Measurements from ENCODE around the gene KCND2.
A peak's percentile ranks its signal among the peaks of the same experiment; 100 is the strongest.

Gene KCND2

DNA sequence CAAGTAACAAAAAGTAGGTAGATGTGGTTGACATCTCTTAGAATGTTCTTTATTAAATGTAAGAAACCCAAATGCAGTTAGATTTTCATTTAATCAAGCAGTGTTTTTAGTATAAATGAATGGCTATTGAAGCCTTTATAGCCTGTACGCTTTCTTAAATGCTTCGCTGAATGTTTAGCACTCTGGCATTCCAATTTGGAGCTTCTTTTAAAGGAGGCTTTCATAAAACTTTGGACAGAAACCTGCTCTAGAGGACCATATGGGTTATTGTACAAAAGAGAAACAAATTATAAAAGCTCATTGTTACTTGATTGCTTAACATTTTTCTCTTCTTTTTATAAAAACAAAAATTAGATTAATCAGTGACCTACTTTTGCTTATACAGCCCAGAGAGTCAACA is 59.5 kb downstream of the KCND2 start:
- in situ Hi-C loops (cut with HindIII; ENCODE audit: low pct_unique_long_range_greater_than_20kb, low sequenced_read_pairs), result no loop called here
- no peak for TF ChIP-seq JUND (IDR thresholded peaks at IDR 0.05; ENCODE audit: low read depth)
- no peak for DNase-seq (ENCODE audit: low read depth in 1 of 2, low spot score in 1 of 2)

DNA sequence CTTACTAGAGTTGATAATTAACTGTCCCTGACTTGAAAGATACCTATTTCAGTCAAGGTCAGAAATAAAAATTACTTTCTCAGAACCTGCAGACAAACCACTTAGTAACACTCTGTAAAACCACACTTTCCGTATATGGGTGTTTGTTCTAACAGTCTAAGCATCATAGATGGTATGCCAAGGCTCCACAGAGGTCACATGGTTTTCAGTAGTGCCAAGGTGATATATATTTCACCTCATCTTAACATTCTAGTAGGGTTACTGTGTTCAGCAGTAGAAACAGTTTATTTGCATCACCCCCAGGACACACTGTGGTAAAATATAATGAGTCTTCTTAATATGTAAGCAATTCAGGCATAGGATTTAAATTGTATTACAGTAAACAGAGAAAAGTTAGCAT is 61.5 kb downstream of the KCND2 start:
- TF ChIP-seq JUND (IDR thresholded peaks at IDR 0.05; ENCODE audit: low read depth), result no peak
- in situ Hi-C loops (cut with HindIII; ENCODE audit: low pct_unique_long_range_greater_than_20kb, low sequenced_read_pairs), result no loop called here
- no peak for DNase-seq (ENCODE audit: low read depth in 1 of 2, low spot score in 1 of 2)

DNA sequence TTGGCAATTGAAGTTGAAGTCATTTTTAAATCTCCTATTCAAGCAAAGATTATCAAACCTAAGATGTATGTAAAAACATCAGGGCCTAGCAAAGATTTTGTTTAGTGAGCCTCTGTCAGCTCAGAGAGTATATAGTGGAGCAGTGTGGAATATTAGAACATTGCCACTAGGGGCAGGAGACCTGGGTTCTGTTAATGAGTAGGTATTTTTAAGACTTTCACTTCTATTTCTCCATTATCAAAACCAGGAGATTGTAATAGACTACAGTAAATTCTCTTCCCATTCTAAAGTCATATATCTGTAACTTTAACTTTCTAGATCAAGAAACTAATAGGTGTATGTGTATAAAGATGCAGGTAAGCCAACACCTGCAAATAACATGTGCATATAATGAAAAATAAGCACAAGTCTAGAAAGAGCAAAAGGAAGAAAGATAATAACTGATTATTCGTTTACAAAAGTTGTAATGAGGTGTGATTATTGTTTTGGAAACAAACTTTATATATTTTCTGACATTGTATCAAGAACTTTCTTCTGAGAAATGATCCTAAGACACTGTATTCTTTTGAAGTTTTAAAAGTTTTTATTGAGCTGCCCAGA is 64.4 kb downstream of the KCND2 start:
- TF ChIP-seq JUND (IDR thresholded peaks at IDR 0.05; ENCODE audit: low read depth), result no peak
- in situ Hi-C loops (cut with HindIII; ENCODE audit: low pct_unique_long_range_greater_than_20kb, low sequenced_read_pairs), result no loop called here
- DNase-seq (ENCODE audit: low read depth in 1 of 2, low spot score in 1 of 2), result peak; percentile 1 to 13

DNA sequence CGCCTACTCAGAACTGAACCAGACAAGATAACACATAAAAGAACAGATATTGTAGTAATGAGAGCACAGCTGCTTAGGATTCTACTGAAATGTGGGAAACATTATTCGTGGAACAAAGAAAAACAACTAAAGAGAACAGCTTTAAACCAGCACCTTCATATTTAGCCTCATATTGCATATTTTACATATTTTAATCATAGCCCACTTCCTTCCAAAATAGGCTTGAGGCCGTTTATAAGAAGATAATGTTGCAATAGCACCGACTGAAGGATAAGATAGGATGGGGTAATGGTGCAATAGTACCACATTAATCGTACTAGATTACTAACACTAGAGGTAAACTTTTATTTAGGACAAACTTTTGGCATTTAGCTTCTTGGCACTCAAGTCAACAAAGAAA is 71.3 kb downstream of the KCND2 start:
- no peak for DNase-seq (ENCODE audit: low read depth in 1 of 2, low spot score in 1 of 2)
- TF ChIP-seq JUND (IDR thresholded peaks at IDR 0.05; ENCODE audit: low read depth), result no peak
- in situ Hi-C loops (cut with HindIII; ENCODE audit: low pct_unique_long_range_greater_than_20kb, low sequenced_read_pairs), result no loop called here

DNA sequence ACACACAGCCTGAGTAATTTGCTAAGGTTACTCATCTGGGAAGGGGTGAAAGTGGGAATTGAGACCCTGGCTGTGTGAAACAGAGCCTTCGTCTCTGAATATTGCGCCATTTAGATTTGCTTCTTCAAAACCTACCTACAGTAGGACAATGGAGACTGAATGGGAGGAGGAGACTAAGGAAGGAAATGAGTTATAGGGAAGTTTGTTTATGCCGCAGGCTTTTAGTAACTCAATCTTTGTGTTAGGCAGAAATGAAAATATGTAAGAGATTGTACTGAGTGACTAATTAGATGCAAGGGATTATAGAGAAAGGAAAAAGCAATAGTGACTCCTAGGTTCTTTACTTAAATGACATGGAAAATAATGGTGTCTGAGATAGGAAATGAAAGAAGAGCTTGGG is 80.2 kb downstream of the KCND2 start:
- TF ChIP-seq JUND (IDR thresholded peaks at IDR 0.05; ENCODE audit: low read depth), result no peak
- in situ Hi-C loops (cut with HindIII; ENCODE audit: low pct_unique_long_range_greater_than_20kb, low sequenced_read_pairs), result no loop called here
- peak in 1 of 2 experiments; percentile 7 for DNase-seq (ENCODE audit: low read depth in 1 of 2, low spot score in 1 of 2)

DNA sequence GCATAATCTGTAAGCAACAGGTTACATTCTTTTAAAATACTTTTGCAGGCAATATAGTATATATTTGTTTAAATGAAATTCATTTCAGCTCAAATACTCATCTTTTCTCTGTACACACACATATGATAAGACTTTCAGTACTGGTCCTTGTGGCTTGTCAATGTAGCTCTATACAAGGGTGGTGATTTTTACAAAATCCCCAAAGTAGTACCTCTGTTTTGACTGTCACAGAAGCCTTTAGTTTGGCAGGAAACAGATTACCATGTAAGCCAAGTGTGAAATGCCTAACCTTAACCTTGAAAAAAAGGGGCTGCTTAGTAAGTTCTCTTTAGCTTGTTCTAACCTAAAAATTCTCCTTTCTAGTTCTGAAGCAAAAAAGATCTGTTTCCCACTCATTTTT is 87.9 kb downstream of the KCND2 start:
- no peak for TF ChIP-seq JUND (IDR thresholded peaks at IDR 0.05; ENCODE audit: low read depth)
- in situ Hi-C loops (cut with HindIII; ENCODE audit: low pct_unique_long_range_greater_than_20kb, low sequenced_read_pairs), result no loop called here
- no peak for DNase-seq (ENCODE audit: low read depth in 1 of 2, low spot score in 1 of 2)

DNA sequence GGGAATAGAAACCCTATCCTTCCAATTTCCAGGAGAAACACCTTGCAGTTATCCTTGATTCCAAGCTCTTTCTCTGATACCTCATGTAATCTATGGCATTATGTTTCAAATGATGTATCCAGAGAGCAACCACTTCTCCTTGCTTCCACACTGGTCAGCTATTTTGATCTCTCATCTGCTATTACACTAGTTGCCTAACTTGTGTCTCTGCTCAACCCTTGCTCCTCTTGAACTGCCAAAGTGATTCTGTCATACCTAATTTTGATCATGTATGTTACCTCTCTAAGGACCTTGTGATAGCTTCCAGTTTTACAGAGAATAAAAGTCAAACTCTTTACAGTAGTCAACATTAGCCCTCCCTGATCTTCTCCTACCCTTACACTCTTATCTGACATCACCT is 90.4 kb downstream of the KCND2 start:
- in situ Hi-C loops (cut with HindIII; ENCODE audit: low pct_unique_long_range_greater_than_20kb, low sequenced_read_pairs), result no loop called here
- no peak for DNase-seq (ENCODE audit: low read depth in 1 of 2, low spot score in 1 of 2)
- TF ChIP-seq JUND (IDR thresholded peaks at IDR 0.05; ENCODE audit: low read depth), result no peak

DNA sequence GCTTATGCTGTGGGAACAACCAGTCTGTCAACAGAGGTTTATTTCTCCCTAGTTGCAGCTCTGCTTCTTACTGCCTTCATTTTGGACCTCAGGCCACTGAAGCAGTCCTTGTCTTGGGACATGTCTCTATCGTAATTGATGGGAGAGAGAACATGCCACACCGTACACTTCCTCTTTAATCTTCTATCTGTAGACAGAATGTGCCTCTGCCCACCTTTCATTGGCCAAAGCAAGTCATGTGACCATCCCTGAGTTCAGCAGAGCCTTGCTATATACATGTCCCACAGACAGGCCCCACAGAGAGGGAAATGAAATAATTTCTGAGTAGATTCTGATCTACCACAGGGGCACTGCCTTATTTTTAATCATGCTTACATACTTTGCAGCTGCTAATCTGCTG is 98.0 kb downstream of the KCND2 start:
- no peak for DNase-seq (ENCODE audit: low read depth in 1 of 2, low spot score in 1 of 2)
- in situ Hi-C loops (cut with HindIII; ENCODE audit: low pct_unique_long_range_greater_than_20kb, low sequenced_read_pairs), result no loop called here
- TF ChIP-seq JUND (IDR thresholded peaks at IDR 0.05; ENCODE audit: low read depth), result no peak

DNA sequence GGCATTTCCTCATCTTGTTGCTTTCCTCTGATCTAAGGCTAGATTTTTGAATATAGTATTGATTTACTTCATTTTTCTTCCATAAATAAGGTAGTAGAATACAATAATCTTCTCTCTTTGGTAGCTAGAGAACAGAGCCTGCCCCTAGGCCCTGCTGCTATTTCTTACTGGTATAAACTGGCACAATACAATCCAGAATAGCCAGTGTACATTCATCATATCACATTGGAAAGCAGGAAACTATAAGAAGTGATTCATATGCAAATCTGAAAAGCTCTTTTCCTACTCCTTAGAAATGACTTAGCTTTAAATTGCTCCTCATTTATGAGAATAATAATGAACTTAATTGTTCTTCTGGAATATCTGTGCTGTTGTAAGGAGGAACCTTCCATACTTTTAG is 100.2 kb downstream of the KCND2 start:
- in situ Hi-C loops (cut with HindIII; ENCODE audit: low pct_unique_long_range_greater_than_20kb, low sequenced_read_pairs), result no loop called here
- no peak for TF ChIP-seq JUND (IDR thresholded peaks at IDR 0.05; ENCODE audit: low read depth)
- DNase-seq (ENCODE audit: low read depth in 1 of 2, low spot score in 1 of 2), result no peak

DNA sequence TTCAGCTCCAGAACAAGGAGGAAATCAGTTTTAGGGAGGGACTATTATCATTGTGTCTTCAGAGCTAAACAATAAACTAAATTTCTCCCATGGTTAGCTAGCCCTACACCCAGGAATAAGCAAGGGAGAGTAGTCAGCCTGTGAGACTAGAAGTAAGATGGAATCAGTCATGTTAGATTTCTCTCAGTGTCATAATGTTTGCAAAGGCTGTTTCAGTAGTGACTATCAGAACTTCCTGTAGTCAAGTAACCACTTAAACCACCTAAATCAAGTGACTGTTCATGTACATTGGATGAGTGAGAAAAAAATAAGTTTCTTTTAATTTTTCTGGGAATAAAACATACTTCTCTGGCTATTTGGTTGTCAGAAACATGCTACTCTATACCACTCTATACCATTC is 121.6 kb downstream of the KCND2 start:
- no peak for DNase-seq (ENCODE audit: low read depth in 1 of 2, low spot score in 1 of 2)
- no peak for TF ChIP-seq JUND (IDR thresholded peaks at IDR 0.05; ENCODE audit: low read depth)
- in situ Hi-C loops (cut with HindIII; ENCODE audit: low pct_unique_long_range_greater_than_20kb, low sequenced_read_pairs), result no loop called here

DNA sequence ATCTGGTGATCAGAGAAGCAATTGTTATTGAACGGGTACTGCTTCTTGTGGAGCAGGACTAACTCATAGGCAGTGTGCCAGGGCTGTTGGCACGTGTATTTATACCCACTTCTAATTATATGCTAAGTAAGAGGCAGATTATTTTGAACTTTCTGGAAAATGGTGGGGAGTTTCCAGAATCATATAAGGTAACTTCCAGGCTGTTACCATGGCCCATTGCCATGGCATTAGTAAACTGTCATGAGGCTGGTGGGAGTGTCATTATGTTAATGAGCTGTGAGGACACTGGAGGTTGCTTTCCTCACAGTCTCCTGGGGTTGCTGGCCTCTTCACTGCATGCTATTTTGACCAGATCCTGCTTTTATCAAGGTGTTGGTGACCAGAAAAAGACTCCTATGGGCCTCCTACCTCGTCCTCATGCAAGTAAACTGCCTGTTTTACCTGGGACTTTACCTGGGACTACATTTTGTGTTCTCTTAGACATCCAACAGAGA is 122.6 kb downstream of the KCND2 start:
- TF ChIP-seq JUND (IDR thresholded peaks at IDR 0.05; ENCODE audit: low read depth), result no peak
- in situ Hi-C loops (cut with HindIII; ENCODE audit: low pct_unique_long_range_greater_than_20kb, low sequenced_read_pairs), result no loop called here

DNA sequence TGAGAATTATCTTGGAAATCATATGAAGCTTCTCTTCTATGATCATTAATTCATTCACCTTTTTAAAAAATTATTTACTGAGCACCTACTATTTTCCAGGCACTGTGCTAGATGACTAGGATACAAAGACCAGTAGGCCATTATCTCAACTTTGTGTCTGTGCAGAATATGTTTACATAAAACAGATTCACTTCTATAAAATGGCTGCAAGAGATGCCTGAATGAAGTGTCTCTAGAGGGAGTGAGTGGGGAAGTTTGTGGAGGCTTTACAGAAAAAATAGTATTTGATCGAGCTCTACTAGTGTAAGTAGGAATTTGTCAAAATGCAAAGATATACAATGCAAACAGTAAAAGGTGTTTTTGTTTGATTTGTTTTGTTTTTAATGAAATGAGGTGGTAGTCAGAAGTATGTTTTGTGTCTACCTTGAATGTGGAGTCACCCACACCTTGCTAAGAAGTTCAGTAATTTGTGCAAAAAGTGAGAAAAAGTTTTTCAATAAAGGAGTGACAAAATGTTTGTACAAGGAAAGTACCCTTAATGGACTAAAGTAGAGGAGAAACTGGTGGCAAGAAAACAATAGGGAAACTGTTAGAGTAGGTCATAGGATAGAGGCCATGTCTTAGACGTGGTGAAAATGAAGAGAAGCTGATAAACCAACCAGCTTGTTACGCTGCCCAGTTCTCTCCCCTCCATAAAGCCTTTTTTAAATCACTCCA is 125.5 kb downstream of the KCND2 start:
- in situ Hi-C loops (cut with HindIII; ENCODE audit: low pct_unique_long_range_greater_than_20kb, low sequenced_read_pairs), result no loop called here
- DNase-seq (ENCODE audit: low read depth in 1 of 2, low spot score in 1 of 2), result no peak
- no peak for TF ChIP-seq JUND (IDR thresholded peaks at IDR 0.05; ENCODE audit: low read depth)

More for the DNA sequence above, 122.6 kb downstream of the KCND2 start:
- DNase-seq (ENCODE audit: low read depth in 1 of 2, low spot score in 1 of 2), result no peak

DNA sequence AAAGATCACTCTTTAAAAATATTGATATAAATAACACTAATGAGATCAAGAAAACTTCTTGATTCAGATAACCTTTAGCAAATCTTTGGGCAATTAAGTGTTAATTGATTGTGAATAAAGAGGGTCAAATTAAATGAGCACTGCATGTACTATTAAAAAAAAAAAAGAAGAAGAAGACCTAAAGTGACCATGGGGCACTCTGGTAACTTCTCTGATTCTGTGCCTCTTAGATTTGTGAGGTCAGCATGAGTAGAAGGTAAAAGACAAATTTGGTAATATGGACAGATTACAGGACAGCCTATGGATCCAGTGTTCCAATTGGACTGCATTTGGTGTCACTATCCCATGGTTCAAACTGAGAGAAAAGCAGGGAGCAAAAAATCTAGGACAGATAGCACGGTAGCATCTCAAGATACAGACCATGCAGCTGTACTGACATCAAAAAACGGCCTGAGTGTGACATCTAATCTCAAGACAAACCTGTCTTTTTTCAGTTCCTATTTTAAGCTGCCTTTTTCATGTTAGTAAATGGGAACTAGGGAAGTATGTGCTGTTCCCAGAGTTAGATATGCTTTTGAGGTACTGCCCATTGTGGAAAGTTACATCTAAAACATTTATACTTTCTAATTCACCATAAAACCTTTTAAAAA is 128.0 kb downstream of the KCND2 start:
- DNase-seq (ENCODE audit: low read depth in 1 of 2, low spot score in 1 of 2), result no peak
- TF ChIP-seq JUND (IDR thresholded peaks at IDR 0.05; ENCODE audit: low read depth), result no peak
- in situ Hi-C loops (cut with HindIII; ENCODE audit: low pct_unique_long_range_greater_than_20kb, low sequenced_read_pairs), result no loop called here

All from T47D (cell line).